ENCODE data around the gene GM2A. TPM values are rescaled to one million over a fixed set of nuclear protein-coding genes. Genes with fewer than 3 reads are reported as not detected.

The GM2A gene
- total RNA-seq, 6 experiments from 2014 or later = 11.7 to 23.6 (median 20.3) TPM

GRCh38 chr5:151216781-151217180 is 36.2 kb upstream of the GM2A start:
- TF ChIP-seq CTCF (IDR thresholded peaks at IDR 0.05) (no peak), POLR2A (IDR thresholded peaks at IDR 0.05) (no peak)
- no peak overlapping the region for H3K27ac ChIP-seq
- H3K27me3 ChIP-seq = no peaks in the 10 kb centered on the region
- DNase-seq = peak in 1 of 3 donors; percentile 13
- H3K9me3 ChIP-seq = no peaks in the 10 kb centered on the region
- H3K36me3 ChIP-seq = no peaks in the 10 kb centered on the region
- 80% methylated on average over 5 of the region's 5 CpGs for WGBS (ENCODE audit: insufficient coverage, low coverage, low lambda C conversion rate, missing lambda C conversion rate)
- intact Hi-C loops (cut with DNase I) = no loop called here
- ATAC-seq = no peak
- H3K4me1 ChIP-seq = peaks cover 0 to 9% (median 0%) of the 10 kb centered on the region in 4 donors
- no peak overlapping the region for H3K4me3 ChIP-seq

- H3K9me3 ChIP-seq = no peaks in the 10 kb centered on the region
- DNase-seq = no peak
- TF ChIP-seq POLR2A (IDR thresholded peaks at IDR 0.05) (no peak), CTCF (IDR thresholded peaks at IDR 0.05) (no peak)
- H3K27ac ChIP-seq = no peak overlapping the region
- intact Hi-C loops (cut with DNase I) = no loop called here
- no peak overlapping the region for H3K4me3 ChIP-seq
- H3K36me3 ChIP-seq = no peaks in the 10 kb centered on the region
- peaks cover 0 to 23% (median 3%) of the 10 kb centered on the region in 4 donors for H3K4me1 ChIP-seq
- WGBS (ENCODE audit: insufficient coverage, low coverage, low lambda C conversion rate, missing lambda C conversion rate) = 50% methylated on average over 2 of the region's 6 CpGs
- ATAC-seq = no peak
- no peaks in the 10 kb centered on the region for H3K27me3 ChIP-seq
Measured at GRCh38 chr5:151218177-151218576, 34.8 kb upstream of the GM2A start.

- H3K9me3 ChIP-seq = no peaks in the 10 kb centered on the region
- no peak for TF ChIP-seq POLR2A (IDR thresholded peaks at IDR 0.05)
- no peak for TF ChIP-seq CTCF (IDR thresholded peaks at IDR 0.05)
- H3K27ac ChIP-seq = no peak overlapping the region
- no peaks in the 10 kb centered on the region for H3K27me3 ChIP-seq
- H3K36me3 ChIP-seq = no peaks in the 10 kb centered on the region
- DNase-seq = no peak
- H3K4me1 ChIP-seq = peaks cover 0 to 26% (median 3%) of the 10 kb centered on the region in 4 donors
- 96% methylated on average over 5 of the region's 9 CpGs for WGBS (ENCODE audit: insufficient coverage, low coverage, low lambda C conversion rate, missing lambda C conversion rate)
- no peak for ATAC-seq
- intact Hi-C loops (cut with DNase I) = no loop called here
- no peak overlapping the region for H3K4me3 ChIP-seq
Measured at GRCh38 chr5:151219138-151219537, 33.8 kb upstream of the GM2A start.

GRCh38 chr5:151219789-151220188 is 33.2 kb upstream of the GM2A start:
- TF ChIP-seq CTCF (IDR thresholded peaks at IDR 0.05) = peak in 3 of 4 donors; percentile 7 to 14 (median 8)
- no peak for TF ChIP-seq POLR2A (IDR thresholded peaks at IDR 0.05)
- WGBS (ENCODE audit: insufficient coverage, low coverage, low lambda C conversion rate, missing lambda C conversion rate) = 80% methylated on average over 6 of the region's 7 CpGs
- intact Hi-C loops (cut with DNase I) = no loop called here
- Histone ChIP-seq H3K27ac (no peak overlapping the region), H3K4me3 (no peak overlapping the region), H3K27me3 (no peaks in the 10 kb centered on the region), H3K4me1 (peaks cover 0 to 28% (median 3%) of the 10 kb centered on the region in 4 donors), H3K9me3 (no peaks in the 10 kb centered on the region), H3K36me3 (no peaks in the 10 kb centered on the region)
- no peak for ATAC-seq
- no peak for DNase-seq

GRCh38 chr5:151221574-151221973 is 31.4 kb upstream of the GM2A start:
- no peak overlapping the region for H3K27ac ChIP-seq
- H3K27me3 ChIP-seq = no peaks in the 10 kb centered on the region
- WGBS (ENCODE audit: insufficient coverage, low coverage, low lambda C conversion rate, missing lambda C conversion rate) = 69% methylated on average over 2 of the region's 3 CpGs
- H3K4me3 ChIP-seq = no peak overlapping the region
- ATAC-seq (no peak), DNase-seq (no peak)
- intact Hi-C loops (cut with DNase I) = no loop called here
- no peaks in the 10 kb centered on the region for H3K9me3 ChIP-seq
- no peak for TF ChIP-seq POLR2A (IDR thresholded peaks at IDR 0.05)
- TF ChIP-seq CTCF (IDR thresholded peaks at IDR 0.05) = no peak
- no peaks in the 10 kb centered on the region for H3K36me3 ChIP-seq
- H3K4me1 ChIP-seq = peaks cover 0 to 20% (median 3%) of the 10 kb centered on the region in 4 donors

Measured in right lobe of liver (tissue), 6 donors.